GM23248 (cell line): ENCODE data around the gene CDC20. TPM values are rescaled to one million over a fixed set of nuclear protein-coding genes. Genes with fewer than 3 reads are reported as not detected.

Source experiments
- DNase-seq: peaks from one replicate; pipeline ENCODE4 v3.0.0-alpha.2; 2015
- H2AFZ ChIP-seq: fragments of 200-600 bp; sonication (generic); 2 replicates; pipeline ENCODE4 v1.6.1; 2016; ENCODE audit warnings: antibody characterized with exemption
- H3F3A ChIP-seq: fragments of 200-600 bp; sonication (generic); 2 replicates; pipeline ENCODE4 v1.6.1; 2016; ENCODE audit warnings: mild to moderate bottlenecking, antibody characterized with exemption, mixed run types; ENCODE audit not compliant: insufficient read depth
- H3K27ac ChIP-seq: fragments of 200-600 bp; sonication (generic); 2 replicates; pipeline ENCODE4 v1.5.1; 2016; ENCODE audit warnings: mild to moderate bottlenecking
- H3K27me3 ChIP-seq: fragments of 200-600 bp; sonication (generic); replicated peaks from 2 replicates; pipeline ENCODE4 v1.6.1; 2016; ENCODE audit warnings: mild to moderate bottlenecking; ENCODE audit not compliant: insufficient read depth
- H3K36me3 ChIP-seq: fragments of 200-600 bp; sonication (generic); 2 replicates; pipeline ENCODE4 v1.6.1; 2016; ENCODE audit warnings: low read depth, mild to moderate bottlenecking
- H3K4me1 ChIP-seq: fragments of 200-600 bp; sonication (generic); 2 replicates; pipeline ENCODE4 v1.6.1; 2016; ENCODE audit warnings: mild to moderate bottlenecking; ENCODE audit not compliant: insufficient read depth
- H3K4me2 ChIP-seq: fragments of 200-600 bp; sonication (generic); one replicate; pipeline ENCODE4 v1.6.1; 2016; ENCODE audit warnings: mild to moderate bottlenecking; ENCODE audit not compliant: unreplicated experiment
- H3K4me3 ChIP-seq: fragments of 200-600 bp; sonication (generic); 2 replicates; pipeline ENCODE4 v1.5.1; 2016; ENCODE audit warnings: mild to moderate bottlenecking
- H3K79me2 ChIP-seq: fragments of 200-600 bp; sonication (generic); 2 replicates; pipeline ENCODE4 v1.6.1; 2016; ENCODE audit warnings: mild to moderate bottlenecking; ENCODE audit not compliant: insufficient read depth
- H3K9ac ChIP-seq: fragments of 200-600 bp; sonication (generic); 2 replicates; pipeline ENCODE4 v1.6.1; 2016; ENCODE audit warnings: mild to moderate bottlenecking
- H3K9me2 ChIP-seq: fragments of 200-600 bp; sonication (generic); 2 replicates; pipeline ENCODE4 v1.6.1; 2016; ENCODE audit warnings: mixed run types, mild to moderate bottlenecking, moderate library complexity; ENCODE audit not compliant: insufficient read depth
- H3K9me3 ChIP-seq: fragments of 200-600 bp; sonication (generic); one replicate; pipeline ENCODE4 v1.6.1; 2017; ENCODE audit warnings: low read depth
- H4K20me1 ChIP-seq: fragments of 200-600 bp; sonication (generic); 2 replicates; pipeline ENCODE4 v1.6.0; 2016; ENCODE audit not compliant: insufficient read depth
- EZH2 ChIP-seq: fragments of 200-600 bp; sonication (generic); IDR thresholded peaks from 2 replicates; pipeline ENCODE4 v1.6.1; 2018; ENCODE audit warnings: antibody characterized with exemption, mild to moderate bottlenecking; ENCODE audit not compliant: insufficient read depth, poor library complexity, severe bottlenecking
- EZH2phosphoT487 ChIP-seq: fragments of 200-600 bp; sonication (generic); IDR thresholded peaks from 2 replicates; pipeline ENCODE4 v1.6.1; 2018; ENCODE audit warnings: antibody characterized with exemption, moderate library complexity, mild to moderate bottlenecking, low read depth; ENCODE audit not compliant: insufficient read depth
- WGBS, 2 experiments: methylation state at CpG; one replicate each; pipeline ENCODE4 v1.1.6; 2015 to 2017; ENCODE audit warnings: low lambda C conversion rate in 2 of 2, low coverage in 1 of 2; ENCODE audit errors: missing lambda C conversion rate in 2 of 2; 5-methylcytosine and 5-hydroxymethylcytosine counted together
- in situ Hi-C: fragments of 300-500 bp; cut with MboI; formaldehyde crosslinking; loops from 2 replicates; pipeline ENCODE4 v1.15.0; 2020
- polyA plus RNA-seq: library from polyadenylated mRNA; unstranded; fragments of >200 nt; fragmentation: Nextera tagmentation; extraction: Ambion mirVana; gene quantifications from 2 replicates; pipeline ENCODE4 v1.2.1, GENCODE V29; 2016
- total RNA-seq: library from RNA; depleted of rRNA; stranded (reverse); fragments of >200 nt; shearing (Covaris generic); gene quantifications from 2 replicates; pipeline ENCODE4 v1.2.3, GENCODE V29; 2014

The CDC20 gene
- total and polyA plus RNA-seq, 2 experiments from 2014 or later: 48.9 to 50.9 TPM

- Histone ChIP-seq H3K9ac (no peak overlapping the region), H3F3A (0 out of 2 replicates have a peak, but pooled peaks cover 2% of the 10 kb centered on the region), H3K4me3 (no peak overlapping the region), H3K9me3 (no peaks in the 10 kb centered on the region), H3K4me2 (no peak overlapping the region), H3K27ac (no peak overlapping the region), H3K79me2 (no peaks in the 10 kb centered on the region), H3K9me2 (no peaks in the 10 kb centered on the region), H3K36me3 (no peaks in the 10 kb centered on the region), H4K20me1 (no peaks in the 10 kb centered on the region), H3K4me1 (no peaks in the 10 kb centered on the region), H3K27me3 (no peaks in the 10 kb centered on the region), H2AFZ (no peak overlapping the region)
- TF ChIP-seq EZH2: no peak
- in situ Hi-C loops: no loop called here
- no peak for DNase-seq
- WGBS, 2 experiments: 72 to 80% methylated on average over 1 of the region's 1 CpG
These were observed 18.2 kb upstream of the CDC20 start for GRCh38 chr1:43340559-43340958.

- Histone ChIP-seq H3K27ac (no peak overlapping the region), H3K4me3 (no peak overlapping the region)
These were observed 14.4 kb upstream of the CDC20 start for GRCh38 chr1:43344267-43344850.

GRCh38 chr1:43345120-43345519 lies 13.7 kb upstream of the CDC20 start:
- Histone ChIP-seq H3K79me2 (no peaks in the 10 kb centered on the region), H3K9me3 (no peaks in the 10 kb centered on the region), H3K4me1 (peaks cover 8% of the 10 kb centered on the region; the same call in 1 of the 2 replicates), H3K4me3 (no peak overlapping the region), H2AFZ (no peak overlapping the region), H3K27ac (no peak overlapping the region), H3K27me3 (no peaks in the 10 kb centered on the region), H3K4me2 (no peak overlapping the region), H3K9me2 (no peaks in the 10 kb centered on the region), H3K36me3 (no peaks in the 10 kb centered on the region), H3F3A (peaks cover 16% of the 10 kb centered on the region), H3K9ac (no peak overlapping the region), H4K20me1 (no peaks in the 10 kb centered on the region)
- DNase-seq: no peak
- TF ChIP-seq EZH2phosphoT487: no peak
- no peak for TF ChIP-seq EZH2
- in situ Hi-C loops: no loop called here
- WGBS, 2 experiments: 56 to 57% methylated on average over 3 of the region's 3 CpGs

More at GRCh38 chr1:43344267-43344850, 14.4 kb upstream of the CDC20 start:
- no peak for DNase-seq
- no peak overlapping the region for H3K4me2 ChIP-seq
- peaks cover 12% of the 10 kb centered on the region for H3F3A ChIP-seq
- H3K79me2 ChIP-seq: no peaks in the 10 kb centered on the region
- no peak overlapping the region for H2AFZ ChIP-seq
- in situ Hi-C loops: no loop called here
- H3K9me3 ChIP-seq: no peaks in the 10 kb centered on the region
- no peaks in the 10 kb centered on the region for H3K27me3 ChIP-seq
- no peaks in the 10 kb centered on the region for H4K20me1 ChIP-seq
- 77 to 84% methylated on average over 4 of the region's 4 CpGs for WGBS, 2 experiments
- H3K9ac ChIP-seq: no peak overlapping the region
- no peaks in the 10 kb centered on the region for H3K36me3 ChIP-seq
- H3K9me2 ChIP-seq: no peaks in the 10 kb centered on the region
- TF ChIP-seq EZH2phosphoT487: no peak
- no peak for TF ChIP-seq EZH2
- H3K4me1 ChIP-seq: peaks cover 2% of the 10 kb centered on the region; the same call in 1 of the 2 replicates

GRCh38 chr1:43346636-43347035 lies 12.1 kb upstream of the CDC20 start:
- no peak overlapping the region for H2AFZ ChIP-seq
- no peak overlapping the region for H3K27ac ChIP-seq
- WGBS, 2 experiments: 93 to 96% methylated on average over 5 of the region's 5 CpGs
- TF ChIP-seq EZH2phosphoT487 (no peak), EZH2 (no peak)
- no peaks in the 10 kb centered on the region for H3K27me3 ChIP-seq
- H3K9ac ChIP-seq: no peak overlapping the region
- H3K36me3 ChIP-seq: no peaks in the 10 kb centered on the region
- no peaks in the 10 kb centered on the region for H3K79me2 ChIP-seq
- H3K4me1 ChIP-seq: peaks cover 11% of the 10 kb centered on the region; the same call in 1 of the 2 replicates
- H3K9me3 ChIP-seq: no peaks in the 10 kb centered on the region
- no peaks in the 10 kb centered on the region for H4K20me1 ChIP-seq
- no peak overlapping the region for H3K4me2 ChIP-seq
- peaks cover 16% of the 10 kb centered on the region for H3F3A ChIP-seq
- no peak overlapping the region for H3K4me3 ChIP-seq
- no peak for DNase-seq
- in situ Hi-C loops: no loop called here
- H3K9me2 ChIP-seq: no peaks in the 10 kb centered on the region
